HTR-8/SVneo (cell line): Measurements from ENCODE around the gene PTH1R.
A peak's percentile ranks its signal among the peaks of the same experiment; 100 is the strongest.

Experiments used
- DNase-seq: peaks from one replicate; pipeline ENCODE4 v3.0.0; 2011; ENCODE audit warnings: low spot score, mixed read lengths; ENCODE audit not compliant: insufficient read length
- FAIRE-seq: peaks from 2 replicates; lab custom pipeline; 2011; peaks lifted over from hg19 to GRCh38; lab: Jason Lieb, UNC

The PTH1R gene

DNA sequence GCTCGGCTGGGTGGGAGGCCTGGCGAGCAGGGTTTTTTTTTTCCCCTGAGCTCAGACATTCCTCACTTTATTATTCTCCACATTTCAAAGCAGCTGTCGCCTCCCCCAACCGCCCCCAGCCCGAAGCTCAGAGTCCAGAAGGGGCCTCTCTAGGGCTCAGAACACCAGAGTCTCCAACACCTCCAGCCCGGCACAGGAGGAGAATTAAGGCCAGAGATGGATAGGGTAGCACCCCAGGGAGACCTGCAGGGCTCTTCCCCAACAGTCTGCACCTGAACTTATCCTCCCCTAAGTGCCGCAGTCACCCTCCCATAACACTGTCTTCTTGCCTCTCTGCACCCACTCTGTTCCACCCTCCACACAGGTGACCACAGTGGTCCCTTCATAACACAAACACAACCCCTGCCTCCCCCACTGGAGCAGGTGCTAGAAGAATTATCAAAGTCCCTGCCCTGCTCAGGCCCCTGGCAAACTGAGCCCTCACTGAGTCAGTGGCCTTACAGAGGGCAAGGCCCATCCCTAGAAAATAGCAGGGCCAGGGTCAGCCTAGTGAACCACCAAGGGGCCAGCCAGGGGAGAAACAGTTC is 28.4 kb upstream of the PTH1R start:
- FAIRE-seq (no peak), DNase-seq (no peak)

DNA sequence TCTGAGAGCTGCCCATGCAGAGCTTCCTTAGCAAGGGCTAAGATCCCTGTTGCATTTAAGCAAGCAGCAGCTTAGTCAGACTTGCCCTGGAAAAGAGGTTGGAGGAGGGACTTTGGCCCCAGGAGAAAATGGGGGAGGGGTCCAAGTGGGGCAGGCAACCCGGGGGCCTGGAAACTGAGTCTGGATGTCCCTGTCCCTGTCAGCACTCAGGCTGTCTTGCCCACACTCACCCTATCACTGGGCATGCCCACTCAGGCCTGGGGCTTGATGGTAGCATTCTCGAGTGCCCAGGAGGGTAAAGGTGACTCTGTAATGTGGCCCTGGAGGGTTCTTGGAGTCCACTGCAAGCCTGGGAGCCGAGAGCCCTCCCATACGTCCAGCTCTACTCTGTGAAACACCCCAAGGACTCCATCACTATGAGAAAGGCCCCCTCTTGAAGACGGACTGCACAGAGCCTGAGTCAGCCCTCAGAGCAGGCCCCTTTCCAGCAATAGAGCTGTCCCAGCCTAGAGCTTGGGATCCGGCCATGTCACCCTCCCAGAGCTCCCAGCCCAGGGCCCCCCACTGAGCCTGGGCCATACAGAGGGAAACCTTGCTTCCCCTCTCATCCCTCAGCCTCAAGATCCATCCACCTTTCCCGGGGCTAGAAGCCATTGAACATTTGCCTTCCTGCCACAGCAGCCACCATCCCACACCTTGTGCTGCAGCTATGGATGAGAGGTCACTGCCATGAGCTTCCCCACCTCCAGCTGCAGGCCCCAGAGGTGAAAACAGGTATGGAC is 27.6 kb upstream of the PTH1R start:
- DNase-seq (no peak), FAIRE-seq (no peak)

DNA sequence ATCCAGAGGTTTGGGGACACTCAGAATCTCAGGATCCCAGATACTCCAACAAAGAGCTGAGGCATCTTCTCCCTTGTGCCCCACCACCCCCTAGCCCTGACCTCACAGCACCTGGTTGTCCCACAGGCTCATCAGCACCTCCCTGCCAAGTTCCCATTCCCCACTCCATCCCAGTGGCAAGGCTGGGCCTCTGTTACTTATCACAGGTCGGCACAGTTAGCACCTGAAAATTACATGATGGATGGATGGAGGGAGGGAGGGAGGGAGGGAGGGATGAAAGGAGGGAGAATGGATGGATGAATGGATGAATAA is 27.1 kb upstream of the PTH1R start:
- FAIRE-seq, result no peak
- DNase-seq, result no peak

- no peak for FAIRE-seq
- DNase-seq, result no peak
Measured at GRCh38 chr3:46851364-46852333, 25.9 kb upstream of the PTH1R start.

- FAIRE-seq (no peak), DNase-seq (no peak)
Measured at GRCh38 chr3:46852334-46852720, 25.2 kb upstream of the PTH1R start.

DNA sequence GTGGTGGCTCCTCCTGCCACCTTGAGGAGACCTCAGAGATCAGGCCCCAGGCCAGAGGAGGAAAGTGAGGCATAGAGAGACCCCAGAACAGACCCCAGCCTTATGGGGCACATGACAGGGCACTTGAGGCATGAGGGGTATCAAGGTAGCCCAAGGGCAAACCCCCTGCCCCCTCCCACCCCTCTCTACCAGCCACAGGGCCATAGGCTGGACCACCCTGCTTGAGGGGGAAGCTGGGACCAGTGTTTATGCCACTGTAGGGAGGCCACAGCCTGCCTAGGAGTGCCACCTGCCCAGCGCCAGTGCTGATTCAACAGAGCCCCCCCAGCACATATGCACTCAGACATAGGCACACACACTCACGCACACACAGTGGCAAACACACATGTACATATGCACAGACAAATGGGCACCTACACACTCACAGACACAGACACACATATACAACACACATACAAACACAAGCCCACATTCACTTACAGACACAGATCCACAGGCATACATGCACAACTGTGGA is 24.6 kb upstream of the PTH1R start:
- FAIRE-seq (peak; percentile 72), DNase-seq (no peak)

DNA sequence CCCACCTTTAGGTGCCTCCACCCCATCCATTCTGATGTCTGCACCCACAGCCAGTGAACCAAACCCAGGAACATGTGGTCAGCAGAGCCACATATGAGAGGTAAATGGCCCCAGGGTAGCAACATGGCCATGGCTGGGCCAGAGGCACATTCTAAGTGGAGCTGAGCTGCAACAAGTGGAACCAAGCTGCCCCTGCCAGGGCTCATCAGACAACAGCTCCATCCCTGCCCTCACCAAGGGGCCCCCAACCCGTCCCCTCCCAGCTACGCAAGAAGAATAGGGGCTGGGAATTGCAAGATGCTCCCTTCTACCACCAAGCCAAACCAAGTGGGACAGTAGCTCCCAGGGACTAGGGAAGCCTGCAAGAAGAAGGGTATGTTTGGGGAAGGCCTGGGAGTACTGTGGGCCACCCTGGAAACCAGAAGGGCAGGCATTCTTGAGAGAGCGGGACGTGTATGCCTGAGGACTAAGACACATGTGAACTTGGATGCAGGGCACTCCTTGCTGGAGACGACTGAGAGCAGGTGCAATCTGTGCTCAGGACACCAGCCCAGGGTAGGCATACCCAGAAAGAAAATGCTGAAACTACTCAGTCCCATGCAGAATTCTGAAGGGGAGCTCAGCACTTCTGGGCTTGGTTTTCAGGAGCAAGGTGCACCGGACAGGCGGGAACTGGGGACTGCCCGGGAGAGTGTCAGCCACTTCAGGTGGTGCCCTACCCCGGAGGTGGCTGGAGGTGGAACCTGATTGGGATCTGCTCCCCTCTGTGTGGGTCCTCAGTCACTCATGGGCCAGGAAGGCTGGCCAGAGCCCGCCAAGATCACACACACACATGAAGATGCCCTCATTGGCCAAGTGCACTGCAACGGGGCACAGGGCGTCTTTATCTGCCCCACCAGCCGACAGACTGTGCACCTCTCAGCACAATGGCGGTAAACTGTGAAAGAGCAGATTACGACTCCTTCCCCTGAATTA is 23.8 kb upstream of the PTH1R start:
- no peak for FAIRE-seq
- DNase-seq, result no peak

DNA sequence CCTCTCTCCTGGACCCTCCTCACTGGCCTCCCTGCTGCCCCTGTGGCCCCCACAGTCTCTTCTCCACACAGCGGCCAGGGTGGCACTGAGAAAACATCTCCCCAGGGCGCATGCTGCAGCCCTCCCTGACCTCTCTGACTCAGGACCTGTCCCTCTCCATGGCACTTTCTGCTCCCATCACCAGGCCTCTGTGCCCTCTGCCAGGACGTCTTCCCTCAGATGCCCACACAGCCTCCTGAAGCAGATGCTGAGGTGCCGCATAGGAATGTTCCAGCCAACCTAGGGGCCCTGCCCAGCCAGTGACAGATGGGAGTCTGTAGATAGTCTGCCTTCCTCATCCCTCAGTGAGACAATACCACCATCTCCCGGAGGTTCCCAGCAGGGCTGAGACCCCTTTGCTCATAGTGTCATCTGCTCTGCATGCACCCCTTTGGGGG is 22.9 kb upstream of the PTH1R start:
- DNase-seq, result no peak
- FAIRE-seq, result no peak

GRCh38 chr3:46856576-46857471 is 20.7 kb upstream of the PTH1R start:
- FAIRE-seq (no peak), DNase-seq (no peak)

DNA sequence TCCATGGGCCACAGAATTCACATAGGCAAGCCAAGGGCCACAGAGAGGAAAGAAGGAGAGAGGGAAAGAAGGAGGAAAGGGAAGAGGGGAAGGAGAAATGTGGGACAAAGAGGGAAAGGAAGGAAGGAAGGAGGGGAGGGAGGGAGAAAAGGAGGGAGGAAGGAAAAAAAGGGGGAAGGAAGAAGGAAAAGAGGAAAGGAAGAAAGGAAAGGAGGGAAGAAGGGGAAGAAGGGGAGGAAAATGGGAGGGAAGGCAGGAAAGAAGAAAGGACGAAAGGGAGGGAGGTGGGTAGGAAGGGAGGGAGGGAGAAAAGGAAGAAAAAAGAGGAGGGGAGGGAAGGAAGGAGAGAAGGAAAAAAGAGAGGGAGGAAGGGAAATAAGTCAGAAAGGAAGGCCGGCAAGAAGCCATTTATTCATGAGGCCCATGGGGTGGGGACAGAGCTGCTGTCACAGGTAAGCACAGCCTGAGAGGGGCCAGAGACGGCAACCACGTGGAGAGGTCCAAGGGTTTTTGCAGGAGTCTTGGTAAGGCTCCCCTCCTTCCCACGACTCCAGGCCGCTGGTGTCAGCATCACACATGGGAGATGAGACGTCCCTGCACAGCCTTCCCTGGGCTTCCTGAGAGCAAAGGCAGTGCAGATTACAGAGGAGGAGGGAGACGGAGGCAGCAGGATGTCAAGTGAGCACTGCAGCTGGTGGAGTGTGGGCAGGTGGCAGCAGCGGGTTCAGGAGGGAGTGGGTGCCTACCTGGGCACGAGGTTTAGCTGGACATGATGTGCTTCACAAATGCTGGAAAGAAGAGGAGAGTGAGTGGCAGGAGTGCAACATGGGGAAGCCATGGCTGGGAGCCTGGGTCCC is 19.8 kb upstream of the PTH1R start:
- FAIRE-seq (no peak), DNase-seq (no peak)

- FAIRE-seq, result no peak
- no peak for DNase-seq
Measured at GRCh38 chr3:46858456-46858855, 19.1 kb upstream of the PTH1R start.

DNA sequence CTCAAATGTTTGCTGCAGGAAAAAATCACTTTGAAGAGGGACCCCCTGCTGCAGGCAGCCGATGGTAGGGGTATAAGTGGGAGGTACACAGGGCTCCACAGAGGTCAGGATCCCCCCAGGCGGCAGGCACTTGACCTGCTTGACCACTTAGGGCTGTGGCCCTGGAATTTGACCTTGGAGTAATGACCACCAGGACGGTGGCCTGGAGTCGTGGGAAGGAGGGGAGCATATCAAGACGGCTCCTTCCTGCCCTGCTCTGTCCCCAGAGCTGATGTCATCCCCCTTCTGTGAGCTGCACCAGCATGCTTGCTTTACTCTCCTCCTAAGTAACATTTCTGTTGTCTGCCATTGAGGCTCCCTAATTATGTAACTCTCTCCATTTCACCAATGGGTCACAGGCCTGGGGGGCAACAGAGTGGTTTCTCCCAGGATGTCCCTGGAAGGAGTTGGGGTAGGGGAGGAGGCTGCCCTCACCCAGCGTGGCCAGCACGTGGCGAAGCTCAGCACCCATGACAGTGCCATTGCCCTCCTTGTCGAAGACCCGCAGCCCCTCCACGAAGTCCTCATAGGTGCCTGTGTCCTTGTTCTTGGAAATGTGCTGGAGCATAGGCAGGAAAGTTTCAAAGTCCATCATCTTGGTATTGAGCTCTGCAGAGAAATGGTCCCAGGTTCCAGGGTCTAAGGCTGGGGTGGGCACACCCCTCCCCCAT is 18.4 kb upstream of the PTH1R start:
- DNase-seq, result no peak
- no peak for FAIRE-seq

GRCh38 chr3:46860017-46860809 is 17.3 kb upstream of the PTH1R start:
- FAIRE-seq, result no peak

GRCh38 chr3:46860810-46861604 is 16.5 kb upstream of the PTH1R start:
- DNase-seq (no peak), FAIRE-seq (no peak)

More at GRCh38 chr3:46860017-46860809, 17.3 kb upstream of the PTH1R start:
- DNase-seq, result no peak

DNA sequence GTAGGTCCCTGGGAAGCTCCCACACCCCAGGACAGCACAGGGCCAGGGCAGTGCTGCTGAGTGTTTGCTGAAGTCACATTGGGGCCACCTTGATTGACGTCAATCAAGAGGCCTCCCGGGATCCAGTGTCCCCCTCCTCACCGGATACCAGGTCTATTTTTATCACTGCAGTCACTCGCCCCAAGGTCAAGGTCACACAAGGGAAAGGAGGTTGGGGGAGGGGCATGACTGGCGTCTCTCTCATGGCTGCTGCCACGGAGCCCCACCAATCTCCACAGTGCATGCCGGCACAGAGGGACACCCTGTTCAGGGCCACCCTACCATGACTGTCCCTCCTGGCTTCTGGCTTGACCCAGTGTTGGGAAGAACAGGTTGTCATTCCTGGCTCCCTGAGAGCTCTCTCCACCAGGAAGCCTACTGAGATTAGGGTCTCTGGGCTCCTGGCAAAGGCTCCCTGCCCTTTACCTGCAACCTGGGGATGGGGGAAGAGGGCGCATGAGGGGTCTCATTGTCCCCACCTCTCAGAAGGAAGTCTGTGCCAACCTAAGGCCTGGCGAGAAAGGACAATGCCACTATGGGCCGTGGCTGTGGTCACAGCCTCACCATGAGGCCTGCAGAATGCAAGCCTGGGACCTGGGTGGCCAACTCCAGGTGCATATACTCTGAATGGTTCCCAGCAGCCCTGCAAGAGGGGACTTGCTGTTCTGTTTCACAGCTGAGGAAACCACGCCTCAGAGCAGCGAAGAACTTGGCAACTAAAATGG is 15.7 kb upstream of the PTH1R start:
- no peak for FAIRE-seq

More for the DNA sequence above, 15.7 kb upstream of the PTH1R start:
- no peak for DNase-seq
